Ovary (tissue), 9 donors: ENCODE data around the gene TNRC6B. TPM values are rescaled to one million over a fixed set of nuclear protein-coding genes. Genes with fewer than 3 reads are reported as not detected.
"Not testable (repeated sequence)": the region's sequence is repeated elsewhere in the genome, so short reads cannot be mapped to it uniquely, and the experiment has no call there.

Source experiments
- DNase-seq, 5 donors: peaks; one replicate each; pipeline ENCODE4 v3.0.0-alpha.2; 2019 to 2020
- H3K27ac ChIP-seq, 2 donors: fragments of 200-600 bp; one replicate each; pipeline versions ENCODE4 v1.5.1 to v1.8.0; 2019 to 2022
- H3K27me3 ChIP-seq: fragments of 200-600 bp; one replicate; pipeline ENCODE4 v1.8.0; 2022
- H3K36me3 ChIP-seq: fragments of 200-600 bp; sonication (generic); one replicate; pipeline ENCODE4 v1.5.1; 2019
- H3K4me1 ChIP-seq: one replicate; pipeline ENCODE4 v1.8.1; 2013; ENCODE audit warnings: mild to moderate bottlenecking, moderate library complexity; ENCODE audit not compliant: insufficient read depth
- H3K4me3 ChIP-seq: fragments of 200-600 bp; sonication (generic); one replicate; pipeline ENCODE4 v1.5.1; 2017
- H3K9me3 ChIP-seq, 2 donors: fragments of 200-600 bp in 1 of 2; sonication (generic) in 1 of 2; one replicate each; pipeline versions ENCODE4 v1.5.1 to v1.8.1; 2013 to 2019; ENCODE audit warnings: mild to moderate bottlenecking in 1 of 2, moderate library complexity in 1 of 2
- CTCF ChIP-seq, 3 donors: fragments of 450-650 bp in 2 of 3; fragments of 200-600 bp in 1 of 3; IDR thresholded peaks; one replicate each; pipeline versions ENCODE4 v1.5.1 to v1.8.0; 2016 to 2022; ENCODE audit warnings: antibody characterized with exemption in 3 of 3, mild to moderate bottlenecking in 1 of 3
- EP300 ChIP-seq: sonication (generic); formaldehyde crosslinking; IDR thresholded peaks from one replicate; pipeline ENCODE4 v1.6.1; 2017; ENCODE audit warnings: antibody characterized with exemption
- POLR2A ChIP-seq: fragments of 450-650 bp; IDR thresholded peaks from one replicate; pipeline ENCODE4 v1.6.1; 2017; ENCODE audit warnings: antibody characterized with exemption, mild to moderate bottlenecking, moderate library complexity
- WGBS, 3 donors: extraction: QIAGEN DNeasy Blood & Tissue Kit in 1 of 3; methylation state at CpG; one replicate each; pipeline versions ENCODE4 v1.1.5 to v1.1.7; 2013 to 2017; 5-methylcytosine and 5-hydroxymethylcytosine counted together
- intact Hi-C, 4 donors: fragments of 100-400 bp; cut with DNase I; formaldehyde crosslinking; loops; one replicate each; pipeline versions ENCODE4 v1.11.0 to v1.15.1; 2022 to 2023
- polyA plus RNA-seq, 2 donors: library from polyadenylated mRNA; stranded (reverse); fragments of 200-250 nt in 1 of 2; fragments of 350-450 nt in 1 of 2; fragmentation: Illumina TruSeq in 1 of 2; extraction: RNeasy Lipid Tissue Mini Kit (QIAGEN cat#74804) in 1 of 2; gene quantifications; one replicate each; pipeline ENCODE4 v1.2.3, GENCODE V29; 2013 to 2014
- total RNA-seq, 7 donors: library from RNA; depleted of rRNA in 2 of 7; stranded (reverse); fragments of >200 nt in 2 of 7; fragmentation: NEBNext Ultra II Directional in 3 of 7; extraction: Animal tissue kit (Norgen Biotek cat#: 25700) in 3 of 7; gene quantifications; one replicate each; pipeline versions ENCODE4 v1.1.0 to v1.2.4, GENCODE V29; 2016 to 2023
- donor health status: DM: no; HTN: no; CAD: no; lungs with moderate emphysema.
- donor health status: DM: no; HTN: no; CAD: no.
- donor health status: Bipolar disorder and iron deficiency.
- donor health status: DM: yes; HTN: yes; CAD: no.
- donor health status: DM: no; HTN: no; CAD: no.
- donor health status: DM: yes; HTN: yes; CAD: no.

The TNRC6B gene
- total and polyA plus RNA-seq, 9 donors, result 9.4 to 52.1 (median 47.5) TPM

GRCh38 chr22:40218152-40218551 lies 40.4 kb downstream of the TNRC6B start:
- Histone ChIP-seq H3K9me3 (no peaks in the 10 kb centered on the region), H3K4me3 (no peak overlapping the region), H3K4me1 (peaks cover 6% of the 10 kb centered on the region), H3K36me3 (no peaks in the 10 kb centered on the region), H3K27me3 (no peaks in the 10 kb centered on the region), H3K27ac (no peak overlapping the region)
- DNase-seq, result no peak
- no peak for TF ChIP-seq POLR2A
- TF ChIP-seq EP300, result no peak
- no peak for TF ChIP-seq CTCF (IDR thresholded peaks at IDR 0.05)
- 93 to 100% (median 96%) methylated on average over 4 of the region's 4 CpGs for WGBS, 3 donors
- intact Hi-C loops, result no loop called here

- Histone ChIP-seq H3K4me3 (no peak overlapping the region), H3K27me3 (no peaks in the 10 kb centered on the region), H3K4me1 (peaks cover 6% of the 10 kb centered on the region), H3K9me3 (no peaks in the 10 kb centered on the region), H3K27ac (no peak overlapping the region), H3K36me3 (no peaks in the 10 kb centered on the region)
- TF ChIP-seq POLR2A (no peak), CTCF (IDR thresholded peaks at IDR 0.05) (no peak), EP300 (no peak)
- intact Hi-C loops, result no loop called here
- 87 to 88% (median 87%) methylated on average over 6 of the region's 6 CpGs for WGBS, 3 donors
- no peak for DNase-seq
These were observed 41.1 kb downstream of the TNRC6B start for GRCh38 chr22:40218723-40219294.

GRCh38 chr22:40220316-40221054 lies 42.8 kb downstream of the TNRC6B start:
- no peak for TF ChIP-seq CTCF (IDR thresholded peaks at IDR 0.05)
- no peak for TF ChIP-seq POLR2A
- TF ChIP-seq EP300, result no peak
- no peaks in the 10 kb centered on the region for H3K9me3 ChIP-seq
- peak overlapping the region; percentile 5 to 67 for H3K27ac ChIP-seq
- H3K36me3 ChIP-seq, result no peaks in the 10 kb centered on the region
- peak in 4 of 5 donors; percentile 27 to 54 (median 32) for DNase-seq
- WGBS, 3 donors, result 5 to 8% (median 8%) methylated on average over 8 of the region's 8 CpGs
- H3K4me3 ChIP-seq, result no peak overlapping the region
- peaks cover 6% of the 10 kb centered on the region for H3K4me1 ChIP-seq
- H3K27me3 ChIP-seq, result no peaks in the 10 kb centered on the region
- intact Hi-C loops, result no loop called here

GRCh38 chr22:40221055-40221414 lies 43.3 kb downstream of the TNRC6B start:
- peaks cover 6% of the 10 kb centered on the region for H3K4me1 ChIP-seq
- H3K27me3 ChIP-seq, result no peaks in the 10 kb centered on the region
- intact Hi-C loops, result no loop called here
- 43 to 56% (median 46%) methylated on average over 5 of the region's 5 CpGs for WGBS, 3 donors
- H3K27ac ChIP-seq, result peak overlapping the region in 1 of 2 donors; percentile 67
- no peaks in the 10 kb centered on the region for H3K36me3 ChIP-seq
- H3K4me3 ChIP-seq, result no peak overlapping the region
- DNase-seq, result no peak
- no peak for TF ChIP-seq CTCF (IDR thresholded peaks at IDR 0.05)
- no peak for TF ChIP-seq POLR2A
- TF ChIP-seq EP300, result no peak
- no peaks in the 10 kb centered on the region for H3K9me3 ChIP-seq

GRCh38 chr22:40222979-40223378 lies 45.3 kb downstream of the TNRC6B start:
- H3K36me3 ChIP-seq, H3K27ac ChIP-seq, H3K27me3 ChIP-seq, H3K4me3 ChIP-seq, H3K9me3 ChIP-seq, intact Hi-C loops, H3K4me1 ChIP-seq, DNase-seq: not testable (repeated sequence)
- 91 to 96% (median 95%) methylated on average over 8 of the region's 8 CpGs for WGBS, 3 donors
